Left hindlimb (tissue), 1 donor: Measurements from ENCODE around the gene IFT74.
"Not testable (repeated sequence)": the region's sequence is repeated elsewhere in the genome, so short reads cannot be mapped to it uniquely, and the experiment has no call there.

Source experiments
- DNase-seq: peaks from one replicate; pipeline ENCODE4 v3.0.0-alpha.2; 2018

The IFT74 gene

DNA sequence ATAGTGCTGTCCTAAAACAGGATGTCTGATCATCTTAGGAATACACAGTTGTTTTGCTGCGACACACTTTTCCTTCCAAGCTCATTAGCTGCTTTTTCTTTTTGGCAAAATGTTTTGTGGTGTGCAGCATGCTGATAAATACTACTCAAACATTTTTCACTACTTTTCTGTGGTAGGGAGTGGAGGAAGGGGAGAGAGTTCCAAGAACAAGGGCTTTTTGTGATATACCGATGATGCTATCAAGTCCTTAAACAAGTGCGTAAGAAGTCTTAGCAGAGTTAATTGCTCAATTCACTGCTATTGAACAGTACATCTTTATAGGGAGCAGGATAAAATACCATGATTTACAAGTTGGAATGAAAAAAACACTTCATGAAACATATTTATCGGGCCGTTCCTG is 129.2 kb downstream of the IFT74 start:
- DNase-seq: no peak

DNA sequence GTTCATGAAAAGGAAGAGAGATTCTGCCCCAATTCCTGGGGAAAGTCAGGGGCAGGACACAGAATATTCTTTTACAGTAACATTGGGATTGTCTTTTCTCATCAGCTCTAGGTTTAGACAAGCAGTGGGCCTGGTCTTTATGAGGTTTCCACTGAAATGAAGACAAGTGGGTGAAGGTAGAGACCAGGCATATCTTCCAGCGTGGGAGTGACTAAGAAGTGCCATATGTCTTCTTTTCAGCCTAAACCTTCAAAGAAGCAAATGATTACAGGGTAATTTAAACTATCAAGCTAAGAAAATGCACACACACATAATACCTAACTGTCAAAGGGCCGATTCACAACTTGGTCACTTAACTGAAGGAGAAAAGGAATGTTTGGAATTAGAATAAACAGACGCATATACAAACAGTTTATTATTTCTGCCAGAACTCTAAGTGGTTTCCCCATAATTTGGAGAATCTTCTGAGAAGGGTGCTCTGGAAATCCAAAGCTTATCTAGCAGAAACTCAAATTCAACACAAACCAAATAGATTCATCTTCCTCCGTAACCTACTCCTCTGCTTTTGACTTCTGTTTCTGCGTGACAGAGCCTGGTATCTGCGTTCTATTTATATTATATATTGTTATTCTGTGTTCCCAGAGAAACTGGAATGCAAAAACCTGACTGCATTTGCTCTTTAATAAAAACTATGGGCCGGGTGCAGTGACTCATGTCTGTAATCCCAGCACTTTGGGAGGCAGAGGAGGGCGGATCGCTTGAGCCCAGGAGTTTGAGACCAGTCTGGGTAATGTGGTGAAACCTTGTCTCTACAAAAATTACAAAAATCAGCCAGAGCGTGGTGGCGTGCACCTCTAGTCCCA is 130.8 kb downstream of the IFT74 start:
- DNase-seq: no peak

DNA sequence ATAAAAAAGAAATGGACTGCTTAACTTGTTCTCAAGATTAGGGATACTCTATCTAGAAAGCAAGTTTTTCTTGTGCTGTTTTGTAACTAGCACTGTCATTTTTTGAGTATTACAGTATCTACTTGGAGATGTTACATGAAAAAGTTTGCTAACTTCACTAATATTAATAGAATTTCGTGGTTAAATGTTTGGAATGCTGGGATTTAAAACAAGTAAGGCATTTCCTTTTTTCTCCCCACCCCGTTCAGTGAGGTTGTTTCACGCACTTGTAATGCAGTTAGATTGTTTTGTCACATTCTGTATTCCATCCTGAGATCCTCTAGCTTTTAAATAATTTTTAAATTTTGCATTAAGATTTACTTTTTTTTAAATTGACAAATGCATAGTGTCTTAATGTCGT is 132.8 kb downstream of the IFT74 start:
- DNase-seq: no peak

DNA sequence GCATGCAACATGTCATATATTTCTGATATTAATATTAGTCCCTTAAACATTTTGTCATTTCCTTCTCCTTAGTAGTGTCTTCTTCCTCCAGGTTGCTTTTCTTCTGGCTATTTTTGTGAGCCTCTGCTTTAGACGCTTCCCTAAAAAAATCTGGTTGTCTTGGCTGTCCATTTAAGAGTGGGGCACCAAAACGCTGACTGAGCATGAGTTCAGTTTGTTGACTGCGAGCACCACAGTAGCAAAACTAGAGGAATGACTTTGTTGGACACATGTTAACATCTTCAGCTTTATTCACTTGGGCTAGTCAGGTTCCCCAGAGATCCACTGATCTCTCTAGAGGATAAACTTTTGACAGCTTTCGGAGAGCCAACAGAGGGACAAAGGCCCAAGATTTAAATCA is 133.5 kb downstream of the IFT74 start:
- no peak for DNase-seq

DNA sequence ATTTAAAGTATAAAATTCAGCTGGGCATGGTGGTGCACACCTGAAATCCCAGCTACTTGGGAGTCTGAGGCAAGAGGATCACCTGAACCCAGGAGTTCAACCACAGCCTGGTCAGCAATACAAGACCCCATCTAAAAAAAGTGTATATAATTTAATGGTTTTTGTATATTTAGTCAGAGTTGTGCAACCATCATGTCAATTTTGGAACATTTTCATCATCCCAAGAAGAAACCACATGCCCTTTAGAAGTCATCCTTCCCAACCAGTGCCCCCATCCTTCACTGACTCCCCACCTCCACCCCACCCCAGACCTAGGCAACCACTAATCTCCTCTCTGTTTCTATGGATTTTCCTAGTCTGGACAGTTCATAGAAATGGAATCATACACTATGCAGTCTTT is 134.0 kb downstream of the IFT74 start:
- DNase-seq: no peak

DNA sequence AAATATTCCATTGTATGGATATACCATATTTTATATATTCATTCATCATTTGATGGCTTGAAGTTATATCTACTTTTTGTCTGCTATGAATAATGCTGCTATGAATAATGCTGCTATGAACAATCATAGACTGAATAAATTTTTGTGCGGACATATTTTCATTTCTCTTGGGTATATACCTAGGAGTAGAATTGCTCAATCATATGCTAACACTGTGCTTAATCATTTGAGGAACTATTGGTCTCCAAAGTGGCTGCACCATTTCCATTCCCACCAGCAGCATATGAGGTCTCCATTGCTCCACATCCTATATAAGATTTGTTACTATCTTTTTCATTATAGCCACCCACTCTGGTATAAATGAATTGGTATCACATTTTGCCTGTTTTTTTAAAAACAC is 134.5 kb downstream of the IFT74 start:
- no peak for DNase-seq

DNA sequence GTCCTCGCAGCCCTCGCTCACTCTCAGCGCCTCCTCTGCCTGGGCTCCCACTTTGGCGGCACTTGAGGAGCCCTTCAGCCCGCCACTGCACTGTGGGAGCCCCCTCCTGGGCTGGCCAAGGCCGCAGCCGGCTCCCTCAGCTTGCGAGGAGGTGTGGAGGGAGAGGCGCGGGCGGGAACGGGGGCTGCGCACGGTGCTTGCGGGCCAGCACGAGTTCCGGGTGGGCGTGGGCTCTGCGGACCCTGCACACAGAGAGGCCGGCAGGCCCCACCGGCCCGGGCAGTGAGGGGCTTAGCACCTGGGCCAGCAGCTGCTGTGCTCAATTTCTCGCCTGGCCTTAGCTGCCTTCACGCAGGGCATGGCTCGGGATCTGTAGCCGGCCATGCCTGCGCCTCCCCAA is 136.3 kb downstream of the IFT74 start:
- DNase-seq: not testable (repeated sequence)

DNA sequence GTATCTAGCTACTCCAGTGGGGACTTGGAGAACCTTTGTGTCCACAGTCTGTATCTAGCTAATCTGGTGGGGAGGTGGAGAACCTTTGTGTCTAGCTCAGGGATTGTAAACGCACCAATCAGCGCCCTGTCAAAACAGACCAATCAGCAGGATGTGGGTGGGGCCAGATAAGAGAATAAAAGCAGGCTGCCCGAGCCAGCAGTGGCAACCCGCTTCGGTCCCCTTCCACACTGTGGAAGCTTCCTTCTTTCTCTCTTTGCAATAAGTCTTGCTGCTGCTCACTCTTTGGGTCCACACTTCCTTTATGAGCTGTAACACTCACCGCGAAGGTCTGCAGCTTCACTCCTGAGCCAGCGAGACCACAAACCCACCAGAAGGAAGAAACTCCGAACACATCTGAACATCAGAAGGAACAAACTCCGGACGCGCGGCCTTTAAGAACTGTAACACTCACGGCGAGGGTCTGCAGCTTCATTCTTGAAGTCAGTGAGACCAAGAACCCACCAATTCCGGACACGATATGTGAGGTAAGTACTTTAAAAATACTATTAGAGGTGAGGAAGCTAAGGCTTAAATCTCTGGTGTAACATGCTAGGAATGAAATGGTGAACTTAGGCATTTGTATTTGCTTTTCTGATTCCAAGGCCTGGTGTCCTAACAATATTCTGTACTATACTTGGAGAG is 137.3 kb downstream of the IFT74 start:
- DNase-seq: not testable (repeated sequence)

DNA sequence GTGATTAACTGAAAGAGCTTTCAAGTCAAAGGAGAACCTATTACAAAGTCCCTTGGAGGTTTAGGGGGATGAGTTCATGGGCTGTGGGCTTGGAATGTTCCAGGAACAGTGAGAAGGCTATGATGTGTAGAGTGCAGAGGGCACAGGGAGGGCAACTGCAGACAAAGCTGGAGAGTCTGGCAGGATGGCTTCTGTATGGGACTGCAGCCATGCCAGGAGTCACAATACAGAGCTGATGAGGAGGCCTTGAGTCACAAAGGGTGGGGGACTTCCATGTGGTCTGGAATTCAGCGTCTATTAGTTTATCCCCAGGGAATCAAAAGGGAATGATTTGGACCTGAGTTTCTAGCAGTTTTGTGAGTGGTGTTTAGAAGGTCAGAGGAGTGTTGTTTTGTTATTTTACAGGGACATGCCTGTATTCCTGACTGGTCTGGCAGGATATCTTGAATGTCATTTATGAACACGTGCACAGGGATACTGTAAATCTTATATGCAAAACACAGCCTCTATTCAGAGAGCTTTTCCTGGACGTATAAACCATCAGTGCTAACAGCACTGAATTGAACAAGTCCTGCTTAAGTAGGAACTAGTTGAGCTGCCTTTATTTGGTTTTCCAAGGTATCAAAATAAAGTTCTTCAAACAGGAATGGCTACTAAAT is 138.6 kb downstream of the IFT74 start:
- no peak for DNase-seq

DNA sequence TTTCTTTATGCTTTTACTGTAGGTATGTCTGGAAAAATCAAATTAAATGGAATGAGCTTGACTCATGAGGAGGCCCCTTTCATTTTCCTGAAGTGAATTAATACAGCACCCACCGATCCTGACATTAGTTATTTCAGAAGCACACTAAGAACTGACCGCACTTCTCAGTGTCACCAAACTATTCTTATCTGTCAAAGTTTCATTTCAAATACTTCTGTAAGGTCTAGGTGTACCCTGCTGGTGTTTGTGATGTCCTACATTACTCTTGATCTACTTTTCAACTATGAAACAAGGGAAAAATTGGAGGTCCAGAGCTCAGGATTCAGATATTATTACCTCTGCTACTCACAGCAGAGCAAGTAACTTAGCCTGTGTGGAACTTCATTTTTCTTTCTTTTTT is 151.0 kb downstream of the IFT74 start:
- DNase-seq: no peak

DNA sequence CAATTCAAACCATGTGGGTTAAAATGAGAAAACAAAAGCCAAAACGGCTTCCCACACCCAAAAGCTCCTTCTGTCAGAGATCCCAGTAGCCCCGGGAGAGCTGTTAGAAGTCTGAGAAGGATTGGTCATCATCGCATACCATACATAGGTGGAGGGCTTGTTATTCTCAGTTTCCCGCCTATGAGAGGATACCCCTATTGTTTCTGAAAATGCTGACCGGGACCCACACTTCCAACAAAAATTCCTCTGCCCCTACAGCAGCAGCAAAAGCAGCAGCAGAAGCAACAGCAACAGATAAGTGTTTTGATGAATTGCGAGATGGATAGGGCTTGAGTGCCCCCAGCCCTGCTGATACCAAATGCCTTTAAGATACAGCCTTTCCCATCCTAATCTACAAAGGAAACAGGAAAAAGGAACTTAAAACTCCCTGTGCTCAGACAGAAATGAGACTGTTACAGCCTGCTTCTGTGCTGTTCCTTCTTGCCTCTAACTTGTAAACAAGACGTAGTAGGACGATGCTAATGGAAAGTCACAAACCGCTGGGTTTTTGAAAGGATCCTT is 152.8 kb downstream of the IFT74 start, which contains the start of gene TEK:
TSS of gene TEK (plus strand) at position 245 of the 561 bp plus-strand sequence. CDS start 366 bp downstream, outside the sequence.
- peak; percentile 43 for DNase-seq

DNA sequence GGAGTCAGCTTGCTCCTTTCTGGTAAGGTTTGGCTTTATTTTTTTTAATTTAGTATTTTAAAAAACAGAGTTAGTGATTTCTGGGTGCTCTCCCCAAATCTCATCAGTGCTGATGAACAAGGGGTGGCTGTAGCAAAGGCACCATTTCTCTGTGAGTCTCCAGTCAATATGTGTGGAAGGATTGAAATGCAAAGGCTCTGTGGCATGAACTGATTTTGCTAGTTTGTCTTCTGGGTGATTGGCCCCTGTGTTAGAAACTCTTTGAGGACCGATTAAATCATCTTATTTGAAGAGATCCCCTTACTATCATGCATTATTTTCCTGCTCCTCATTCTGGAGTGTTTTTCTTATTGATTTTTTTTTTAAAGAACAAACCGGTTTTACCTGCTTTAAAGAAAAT is 153.4 kb downstream of the IFT74 start:
- DNase-seq: no peak

DNA sequence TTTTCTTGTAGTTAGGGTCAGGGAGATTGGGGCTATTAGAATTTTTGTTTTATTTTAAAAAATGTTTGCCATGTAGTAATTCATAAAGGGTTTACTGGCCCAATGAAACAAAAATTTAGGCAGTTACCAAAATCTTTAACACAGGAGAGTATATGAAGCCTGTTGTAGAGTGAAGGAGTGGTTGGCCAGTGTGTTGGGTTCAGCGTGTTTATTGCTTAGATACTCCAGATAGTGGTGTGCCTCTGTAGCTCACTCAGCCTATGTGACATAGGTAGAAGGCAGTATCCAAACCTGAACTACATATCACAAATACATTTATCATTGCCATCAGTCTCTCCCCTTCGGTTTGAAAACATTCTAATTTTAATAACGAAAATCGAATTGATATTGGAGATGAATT is 154.0 kb downstream of the IFT74 start:
- no peak for DNase-seq

DNA sequence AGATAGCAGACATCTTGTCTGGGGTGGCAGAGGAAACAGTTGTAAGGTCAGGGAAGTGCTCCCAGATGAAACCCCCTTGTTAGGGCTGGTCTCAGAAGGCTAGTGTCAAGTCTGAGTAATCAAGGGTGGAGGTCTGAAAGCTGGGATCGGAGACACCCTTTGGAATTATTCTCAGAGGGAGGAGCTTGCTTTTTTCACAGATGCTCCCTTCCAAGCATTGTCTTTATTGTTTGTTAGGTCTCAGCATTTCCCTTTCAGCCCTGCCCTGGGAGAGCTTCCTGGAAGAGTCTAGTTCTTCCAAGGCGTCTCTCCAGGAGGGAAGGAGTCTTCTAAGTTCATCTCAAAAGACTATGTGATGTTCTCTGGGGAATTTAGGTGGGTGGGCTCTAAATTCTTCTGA is 156.0 kb downstream of the IFT74 start:
- DNase-seq: no peak
